Prostate gland (tissue), 2 donors: ENCODE results near the gene STK38.

Experiments
- POLR2A ChIP-seq: fragments of 450-650 bp; IDR thresholded peaks from one replicate; pipeline ENCODE4 v1.6.1; 2016; ENCODE audit warnings: antibody characterized with exemption, mild to moderate bottlenecking
- POLR2AphosphoS5 ChIP-seq: sonication (generic); formaldehyde crosslinking; IDR thresholded peaks from one replicate; pipeline ENCODE4 v1.6.1; 2017; ENCODE audit warnings: antibody characterized with exemption
- TF ChIP-seq, protein P1 (sequence below), 4 experiments: fragments of 200-600 bp in 2 of 4; fragments of 450-650 bp in 2 of 4; sonication (generic) in 2 of 4; IDR thresholded peaks; 1 replicate in 3 of 4; 2 replicates in 1 of 4; pipeline ENCODE4 v1.5.1; 2016 to 2019; ENCODE audit warnings: antibody characterized with exemption in 4 of 4, mild to moderate bottlenecking in 2 of 4, moderate library complexity in 2 of 4

DNA sequence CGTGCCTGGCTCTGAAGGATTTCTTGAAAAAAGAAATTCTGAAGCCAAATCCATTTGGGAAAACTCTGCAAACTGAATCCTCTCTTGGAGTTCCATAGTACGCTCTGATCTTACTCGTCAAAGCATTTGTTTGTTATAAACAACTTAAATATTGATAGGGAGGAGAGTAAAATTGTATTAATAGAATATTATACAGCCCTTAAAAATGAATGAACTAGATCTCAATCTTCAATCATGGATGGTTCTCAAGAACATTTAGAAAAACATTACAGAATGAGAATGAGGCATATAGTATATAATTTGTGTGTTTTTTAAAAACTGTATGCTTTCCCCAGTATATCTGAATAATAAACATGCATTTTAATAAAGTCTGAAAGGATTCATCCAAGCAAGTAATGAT is 79.7 kb downstream of the STK38 start:
- TF ChIP-seq, protein P1, sequence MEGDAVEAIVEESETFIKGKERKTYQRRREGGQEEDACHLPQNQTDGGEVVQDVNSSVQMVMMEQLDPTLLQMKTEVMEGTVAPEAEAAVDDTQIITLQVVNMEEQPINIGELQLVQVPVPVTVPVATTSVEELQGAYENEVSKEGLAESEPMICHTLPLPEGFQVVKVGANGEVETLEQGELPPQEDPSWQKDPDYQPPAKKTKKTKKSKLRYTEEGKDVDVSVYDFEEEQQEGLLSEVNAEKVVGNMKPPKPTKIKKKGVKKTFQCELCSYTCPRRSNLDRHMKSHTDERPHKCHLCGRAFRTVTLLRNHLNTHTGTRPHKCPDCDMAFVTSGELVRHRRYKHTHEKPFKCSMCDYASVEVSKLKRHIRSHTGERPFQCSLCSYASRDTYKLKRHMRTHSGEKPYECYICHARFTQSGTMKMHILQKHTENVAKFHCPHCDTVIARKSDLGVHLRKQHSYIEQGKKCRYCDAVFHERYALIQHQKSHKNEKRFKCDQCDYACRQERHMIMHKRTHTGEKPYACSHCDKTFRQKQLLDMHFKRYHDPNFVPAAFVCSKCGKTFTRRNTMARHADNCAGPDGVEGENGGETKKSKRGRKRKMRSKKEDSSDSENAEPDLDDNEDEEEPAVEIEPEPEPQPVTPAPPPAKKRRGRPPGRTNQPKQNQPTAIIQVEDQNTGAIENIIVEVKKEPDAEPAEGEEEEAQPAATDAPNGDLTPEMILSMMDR (IDR thresholded peaks at IDR 0.05), result no peak
- TF ChIP-seq POLR2AphosphoS5, result no peak
- no peak for TF ChIP-seq POLR2A
